Prostate gland (tissue), 2 donors: ENCODE data around the gene QRFP. TPM values are rescaled to one million over a fixed set of nuclear protein-coding genes. Genes with fewer than 3 reads are reported as not detected.
A peak's percentile ranks its signal among the peaks of the same experiment; 100 is the strongest.

Source experiments
- DNase-seq: peaks from one replicate; pipeline ENCODE4 v3.0.0-alpha.2; 2019; ENCODE audit warnings: low spot score
- H3K27ac ChIP-seq, 2 donors: fragments of 200-600 bp; sonication (generic); 2 replicates each; pipeline ENCODE4 v1.5.1; 2017 to 2019
- H3K27me3 ChIP-seq: fragments of 200-600 bp; sonication (generic); replicated peaks from 2 replicates; pipeline ENCODE4 v1.5.1; 2019; ENCODE audit not compliant: insufficient read depth
- H3K36me3 ChIP-seq, 2 donors: fragments of 200-600 bp; sonication (generic); 1 replicate in 1 of 2; 2 replicates in 1 of 2; pipeline versions ENCODE4 v1.5.1 to v1.8.1; 2017 to 2019
- H3K4me1 ChIP-seq: fragments of 200-600 bp; sonication (generic); replicated peaks from 2 replicates; pipeline ENCODE4 v1.5.1; 2019
- H3K4me3 ChIP-seq, 2 donors: fragments of 200-600 bp; sonication (generic); 2 replicates each; pipeline ENCODE4 v1.5.1; 2017 to 2019
- H3K9me3 ChIP-seq: fragments of 200-600 bp; sonication (generic); 2 replicates; pipeline ENCODE4 v1.5.1; 2017
- CTCF ChIP-seq, 4 experiments: fragments of 200-600 bp in 2 of 4; fragments of 450-650 bp in 2 of 4; sonication (generic) in 2 of 4; IDR thresholded peaks; 1 replicate in 3 of 4; 2 replicates in 1 of 4; pipeline ENCODE4 v1.5.1; 2016 to 2019; ENCODE audit warnings: antibody characterized with exemption in 4 of 4, mild to moderate bottlenecking in 2 of 4, moderate library complexity in 2 of 4
- POLR2A ChIP-seq: fragments of 450-650 bp; IDR thresholded peaks from one replicate; pipeline ENCODE4 v1.6.1; 2016; ENCODE audit warnings: antibody characterized with exemption, mild to moderate bottlenecking
- POLR2AphosphoS5 ChIP-seq: sonication (generic); formaldehyde crosslinking; IDR thresholded peaks from one replicate; pipeline ENCODE4 v1.6.1; 2017; ENCODE audit warnings: antibody characterized with exemption
- WGBS: methylation state at CpG from one replicate; pipeline ENCODE4 v1.1.5; 2018; 5-methylcytosine and 5-hydroxymethylcytosine counted together
- intact Hi-C: fragments of 100-400 bp; cut with DNase I; formaldehyde crosslinking; loops from one replicate; pipeline ENCODE4 v1.14.2; 2022
- total RNA-seq, 2 donors: library from RNA; depleted of rRNA; stranded (reverse); fragments of >200 nt; gene quantifications; one replicate each; pipeline ENCODE4 v1.1.0, GENCODE V29; 2016

QRFP gene
- total RNA-seq, 2 donors from 2014 or later = 1.0 TPM; not detected in 1

- no peaks in the 10 kb centered on the region for H3K27me3 ChIP-seq
- no peak overlapping the region for H3K4me3 ChIP-seq
- 95% methylated on average over 5 of the region's 8 CpGs for WGBS
- TF ChIP-seq POLR2A = no peak
- TF ChIP-seq POLR2AphosphoS5 = no peak
- no peak for TF ChIP-seq CTCF (IDR thresholded peaks at IDR 0.05)
- intact Hi-C loops = no loop called here
- H3K4me1 ChIP-seq = no peaks in the 10 kb centered on the region
- no peaks in the 10 kb centered on the region for H3K9me3 ChIP-seq
- DNase-seq = no peak
- no peaks in the 10 kb centered on the region for H3K36me3 ChIP-seq
- H3K27ac ChIP-seq = no peak overlapping the region
These were observed 18.5 kb upstream of the QRFP start for GRCh38 chr9:130915096-130915447.

GRCh38 chr9:130914417-130915095 lies 17.9 kb upstream of the QRFP start:
- H3K36me3 ChIP-seq = no peaks in the 10 kb centered on the region
- intact Hi-C loops = no loop called here
- no peak overlapping the region for H3K27ac ChIP-seq
- 84% methylated on average over 23 of the region's 24 CpGs for WGBS
- H3K9me3 ChIP-seq = no peaks in the 10 kb centered on the region
- DNase-seq = no peak
- no peaks in the 10 kb centered on the region for H3K4me1 ChIP-seq
- no peak for TF ChIP-seq POLR2AphosphoS5
- TF ChIP-seq POLR2A = no peak
- TF ChIP-seq CTCF (IDR thresholded peaks at IDR 0.05) = no peak
- H3K4me3 ChIP-seq = no peak overlapping the region
- H3K27me3 ChIP-seq = no peaks in the 10 kb centered on the region

- no peaks in the 10 kb centered on the region for H3K4me1 ChIP-seq
- H3K36me3 ChIP-seq = no peaks in the 10 kb centered on the region
- DNase-seq = no peak
- no peaks in the 10 kb centered on the region for H3K27me3 ChIP-seq
- TF ChIP-seq POLR2A (no peak), POLR2AphosphoS5 (no peak), CTCF (IDR thresholded peaks at IDR 0.05) (no peak)
- 70% methylated on average over 23 of the region's 23 CpGs for WGBS
- H3K9me3 ChIP-seq = no peaks in the 10 kb centered on the region
- no peak overlapping the region for H3K4me3 ChIP-seq
- no peak overlapping the region for H3K27ac ChIP-seq
- intact Hi-C loops = no loop called here
These were observed 17.2 kb upstream of the QRFP start for GRCh38 chr9:130913599-130914416.

- DNase-seq = no peak
- 17% methylated on average over 38 of the region's 38 CpGs for WGBS
- no peak overlapping the region for H3K27ac ChIP-seq
- peak overlapping the region in 1 of 2 donors; percentile 5 for H3K4me3 ChIP-seq
- no peaks in the 10 kb centered on the region for H3K4me1 ChIP-seq
- H3K27me3 ChIP-seq = no peaks in the 10 kb centered on the region
- H3K9me3 ChIP-seq = no peaks in the 10 kb centered on the region
- H3K36me3 ChIP-seq = no peaks in the 10 kb centered on the region
- TF ChIP-seq POLR2AphosphoS5 (no peak), CTCF (IDR thresholded peaks at IDR 0.05) (no peak), POLR2A (no peak)
- intact Hi-C loops = no loop called here
These were observed 16.5 kb upstream of the QRFP start for GRCh38 chr9:130912932-130913598.
